Mesendoderm (in vitro differentiated cells): ENCODE results near the gene SRPK2.

Experiments
- DNase-seq: peaks from one replicate; pipeline ENCODE4 v3.0.0; 2013
- H2AK5ac ChIP-seq: 2 replicates; pipeline ENCODE4 v1.6.1; 2013; ENCODE audit warnings: low read length, inconsistent platforms
- H2BK120ac ChIP-seq: 2 replicates; pipeline ENCODE4 v1.6.1; 2013; ENCODE audit warnings: low read depth, mild to moderate bottlenecking, low read length, moderate library complexity, mixed read lengths
- H2BK15ac ChIP-seq: replicated peaks from 2 replicates; pipeline ENCODE4 v1.6.1; 2013; ENCODE audit warnings: low read depth, mild to moderate bottlenecking, moderate library complexity
- H2BK5ac ChIP-seq: 2 replicates; pipeline ENCODE4 v1.6.1; 2013; ENCODE audit warnings: low read length, inconsistent platforms
- H3K18ac ChIP-seq: 2 replicates; pipeline ENCODE4 v1.6.1; 2013; ENCODE audit warnings: mild to moderate bottlenecking, low read length, mixed read lengths
- H3K23ac ChIP-seq: one replicate; pipeline ENCODE4 v1.6.1; 2013; ENCODE audit warnings: low read length
- H3K27ac ChIP-seq: 2 replicates; pipeline ENCODE4 v1.5.1; 2013; ENCODE audit warnings: low read depth, mild to moderate bottlenecking, inconsistent platforms, low read length, moderate library complexity
- H3K27me3 ChIP-seq: 2 replicates; pipeline ENCODE4 v1.6.1; 2013; ENCODE audit warnings: low read length, control low read depth, mild to moderate bottlenecking, inconsistent platforms; ENCODE audit not compliant: insufficient read depth, poor library complexity
- H3K36me3 ChIP-seq: 2 replicates; pipeline ENCODE4 v1.6.1; 2013; ENCODE audit warnings: low read length, inconsistent platforms; ENCODE audit not compliant: control insufficient read depth, insufficient read depth
- H3K4ac ChIP-seq: one replicate; pipeline ENCODE4 v1.6.1; 2013; ENCODE audit warnings: low read depth, mild to moderate bottlenecking, low read length, moderate library complexity
- H3K4me1 ChIP-seq: 2 replicates; pipeline ENCODE4 v1.6.1; 2013; ENCODE audit warnings: low read depth, low read length, inconsistent platforms; ENCODE audit not compliant: control insufficient read depth
- H3K4me2 ChIP-seq: 2 replicates; pipeline ENCODE4 v1.6.1; 2013; ENCODE audit warnings: low read length
- H3K4me3 ChIP-seq: 2 replicates; pipeline ENCODE4 v1.5.1; 2013; ENCODE audit warnings: mild to moderate bottlenecking, low read length
- H3K56ac ChIP-seq: one replicate; pipeline ENCODE4 v1.6.1; 2013; ENCODE audit warnings: low read length
- H3K79me1 ChIP-seq: 2 replicates; pipeline ENCODE4 v1.6.1; 2013; ENCODE audit warnings: low read length, inconsistent platforms
- H3K79me2 ChIP-seq: 2 replicates; pipeline ENCODE4 v1.6.1; 2013; ENCODE audit warnings: mild to moderate bottlenecking, low read length; ENCODE audit not compliant: control insufficient read depth, insufficient read depth
- H3K9ac ChIP-seq: 2 replicates; pipeline ENCODE4 v1.6.1; 2013; ENCODE audit warnings: low read length, inconsistent platforms
- H4K5ac ChIP-seq: one replicate; pipeline ENCODE4 v1.6.1; 2013; ENCODE audit warnings: low read length
- H4K8ac ChIP-seq: one replicate; pipeline ENCODE4 v1.6.1; 2013; ENCODE audit warnings: low read depth, mild to moderate bottlenecking, control low read depth, low read length, moderate library complexity
- WGBS: extraction: QIAGEN DNeasy Blood & Tissue Kit; methylation state at CpG from one replicate; pipeline ENCODE4 v1.1.7; 2013; ENCODE audit warnings: low lambda C conversion rate, missing lambda C conversion rate; ENCODE audit not compliant: insufficient coverage; ENCODE audit errors: extremely low coverage; 5-methylcytosine and 5-hydroxymethylcytosine counted together

The SRPK2 gene

DNA sequence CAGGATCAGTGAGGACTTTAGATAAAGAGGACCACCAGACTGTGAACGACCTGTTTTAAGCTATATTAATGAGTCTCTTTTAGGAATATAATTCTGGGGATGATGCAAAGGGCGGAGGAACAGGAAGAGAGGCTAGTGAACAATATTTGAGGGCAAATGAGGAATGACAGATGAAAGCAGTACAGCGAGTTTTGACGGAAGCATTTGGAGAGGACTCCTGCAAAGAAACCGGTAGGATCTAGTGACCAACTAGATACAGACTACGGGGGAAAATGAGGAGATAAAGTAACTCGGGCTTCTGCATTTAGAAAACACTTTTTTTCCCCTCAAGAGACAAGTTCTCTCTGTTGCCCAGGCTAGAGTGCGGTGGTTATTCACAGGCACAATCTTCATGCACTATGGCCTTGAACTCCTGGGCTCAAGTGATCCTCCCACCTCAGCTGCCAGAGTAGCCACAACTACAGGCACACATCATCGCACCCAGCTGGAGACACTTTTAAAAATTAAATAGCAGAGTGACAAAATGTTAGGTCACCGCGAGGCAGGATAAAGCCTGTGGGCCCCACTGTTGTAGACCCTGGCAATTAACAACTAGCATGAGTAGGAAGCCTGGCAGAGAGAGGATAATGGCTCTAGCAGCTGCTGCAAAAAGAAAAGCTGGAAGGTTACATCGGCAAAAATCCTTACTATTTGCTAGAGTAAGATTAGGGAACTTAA, 143.2 kb downstream of the SRPK2 start:
- Histone ChIP-seq H3K4me1 (no peaks in the 10 kb centered on the region), H3K4me2 (no peak overlapping the region), H2BK15ac (no peak overlapping the region), H3K56ac (no peak overlapping the region), H3K27me3 (no peaks in the 10 kb centered on the region), H4K5ac (no peak overlapping the region), H2AK5ac (no peak overlapping the region), H3K4ac (no peak overlapping the region), H3K4me3 (no peak overlapping the region), H3K9ac (no peak overlapping the region), H3K36me3 (no peaks in the 10 kb centered on the region), H2BK5ac (no peak overlapping the region), H3K79me2 (peaks cover 3% of the 10 kb centered on the region), H2BK120ac (no peak overlapping the region), H3K27ac (no peak overlapping the region), H3K79me1 (peaks cover 9% of the 10 kb centered on the region), H4K8ac (no peak overlapping the region), H3K18ac (no peak overlapping the region), H3K23ac (no peak overlapping the region)
- no CpG with 5 or more reads among the region's 12 CpGs for WGBS
- DNase-seq, result no peak

GRCh38 chr7:105244594-105244993, 144.1 kb downstream of the SRPK2 start:
- H3K36me3 ChIP-seq, result no peaks in the 10 kb centered on the region
- H3K4ac ChIP-seq, result no peak overlapping the region
- peaks cover 9% of the 10 kb centered on the region for H3K79me1 ChIP-seq

DNA sequence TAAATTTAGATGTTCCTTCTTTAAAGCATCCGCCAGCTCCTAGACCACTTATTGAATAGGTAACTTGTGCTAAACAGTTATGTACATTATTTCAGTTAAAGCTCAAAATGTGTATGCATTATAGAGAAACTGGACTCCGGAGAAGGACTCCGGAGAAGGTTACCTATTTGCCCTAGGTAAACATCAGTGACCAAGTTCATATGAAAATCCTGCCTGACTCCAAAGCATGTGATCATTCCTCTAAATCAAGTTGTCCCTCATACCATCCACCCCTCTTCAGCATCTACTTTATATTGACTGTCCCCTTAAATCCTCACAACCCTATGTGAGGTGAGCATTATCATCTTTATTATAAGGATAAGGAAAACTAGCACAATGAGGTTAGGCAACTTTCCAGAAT, 147.5 kb downstream of the SRPK2 start:
- no peak overlapping the region for H3K23ac ChIP-seq
- no peak overlapping the region for H4K8ac ChIP-seq
- H3K4me3 ChIP-seq, result no peak overlapping the region
- H3K9ac ChIP-seq, result no peak overlapping the region
- no peak overlapping the region for H4K5ac ChIP-seq
- no peaks in the 10 kb centered on the region for H3K4me1 ChIP-seq
- WGBS, result no CpG with 5 or more reads among the region's 3 CpGs
- no peak overlapping the region for H3K4ac ChIP-seq
- H3K4me2 ChIP-seq, result no peak overlapping the region
- DNase-seq, result no peak
- H2BK5ac ChIP-seq, result no peak overlapping the region
- no peak overlapping the region for H3K18ac ChIP-seq
- H2BK120ac ChIP-seq, result no peak overlapping the region
- no peaks in the 10 kb centered on the region for H3K36me3 ChIP-seq
- H3K27ac ChIP-seq, result no peak overlapping the region
- no peak overlapping the region for H2BK15ac ChIP-seq
- H2AK5ac ChIP-seq, result no peak overlapping the region
- peaks cover 17% of the 10 kb centered on the region for H3K79me1 ChIP-seq
- no peaks in the 10 kb centered on the region for H3K27me3 ChIP-seq
- H3K56ac ChIP-seq, result no peak overlapping the region
- H3K79me2 ChIP-seq, result peaks cover 10% of the 10 kb centered on the region

More at GRCh38 chr7:105244594-105244993, 144.1 kb downstream of the SRPK2 start:
- Histone ChIP-seq H3K4me3 (no peak overlapping the region), H2BK120ac (no peak overlapping the region), H3K27ac (no peak overlapping the region), H2AK5ac (no peak overlapping the region), H3K4me1 (no peaks in the 10 kb centered on the region), H2BK5ac (no peak overlapping the region), H3K27me3 (no peaks in the 10 kb centered on the region), H4K5ac (no peak overlapping the region), H2BK15ac (no peak overlapping the region), H3K9ac (no peak overlapping the region), H3K79me2 (peaks cover 3% of the 10 kb centered on the region), H3K18ac (no peak overlapping the region), H4K8ac (no peak overlapping the region), H3K23ac (no peak overlapping the region), H3K56ac (no peak overlapping the region), H3K4me2 (no peak overlapping the region)
- DNase-seq, result no peak
- WGBS, result no CpG with 5 or more reads among the region's 28 CpGs

GRCh38 chr7:105238198-105238765, 150.4 kb downstream of the SRPK2 start:
- H3K18ac ChIP-seq, result no peak overlapping the region
- H3K9ac ChIP-seq, result no peak overlapping the region
- peaks cover 18% of the 10 kb centered on the region for H3K79me1 ChIP-seq
- H3K4me1 ChIP-seq, result no peaks in the 10 kb centered on the region
- no peak overlapping the region for H3K4me3 ChIP-seq
- no peak overlapping the region for H3K4ac ChIP-seq
- no peak overlapping the region for H3K56ac ChIP-seq
- no peaks in the 10 kb centered on the region for H3K36me3 ChIP-seq
- H3K27me3 ChIP-seq, result no peaks in the 10 kb centered on the region
- no peak overlapping the region for H2BK120ac ChIP-seq
- H2AK5ac ChIP-seq, result no peak overlapping the region
- H3K23ac ChIP-seq, result no peak overlapping the region
- no peak overlapping the region for H2BK15ac ChIP-seq
- no peak for DNase-seq
- WGBS, result no CpG with 5 or more reads among the region's 5 CpGs
- no peak overlapping the region for H4K5ac ChIP-seq
- no peak overlapping the region for H3K4me2 ChIP-seq
- H3K27ac ChIP-seq, result no peak overlapping the region
- H3K79me2 ChIP-seq, result peaks cover 10% of the 10 kb centered on the region
- no peak overlapping the region for H2BK5ac ChIP-seq
- no peak overlapping the region for H4K8ac ChIP-seq

GRCh38 chr7:105234886-105235285, 153.8 kb downstream of the SRPK2 start:
- Histone ChIP-seq H3K27me3 (no peaks in the 10 kb centered on the region), H2BK15ac (no peak overlapping the region), H3K79me2 (peaks cover 9% of the 10 kb centered on the region), H3K4me2 (no peak overlapping the region), H3K79me1 (peaks cover 16% of the 10 kb centered on the region), H3K27ac (no peak overlapping the region), H3K18ac (no peak overlapping the region), H2AK5ac (no peak overlapping the region), H4K8ac (no peak overlapping the region), H3K4me3 (no peak overlapping the region), H3K23ac (no peak overlapping the region), H3K4ac (no peak overlapping the region), H4K5ac (no peak overlapping the region), H3K4me1 (no peaks in the 10 kb centered on the region), H2BK5ac (no peak overlapping the region), H3K56ac (no peak overlapping the region), H3K9ac (no peak overlapping the region), H3K36me3 (no peaks in the 10 kb centered on the region), H2BK120ac (no peak overlapping the region)
- WGBS, result no CpG with 5 or more reads among the region's 4 CpGs
- no peak for DNase-seq
